DND-41 (cell line): ENCODE data around the gene TACO1.

Experiments used
- ATAC-seq: fragments of 200-7000 bp; cut with Tn5 transposase; 3 replicates; pipeline ENCODE4 v1.9.1; 2021; ENCODE audit warnings: low read depth; ENCODE audit not compliant: insufficient read depth
- DNase-seq: peaks from one replicate; pipeline ENCODE4 v3.0.0-alpha.2; 2020
- H2AFZ ChIP-seq: 2 replicates; pipeline ENCODE4 v1.6.0; 2012; ENCODE audit warnings: low read depth, low read length
- H3K27ac ChIP-seq: 2 replicates; pipeline ENCODE4 v1.5.1; 2012; ENCODE audit warnings: low read length, inconsistent platforms
- H3K27me3 ChIP-seq: fragments of 200-600 bp; sonication (generic); 2 replicates; pipeline ENCODE4 v1.6.0; 2012; ENCODE audit warnings: low read length, mild to moderate bottlenecking, inconsistent platforms; ENCODE audit not compliant: insufficient read depth, poor library complexity
- H3K36me3 ChIP-seq: 2 replicates; pipeline ENCODE4 v1.5.1; 2012; ENCODE audit warnings: low read length, inconsistent platforms; ENCODE audit not compliant: insufficient read depth
- H3K4me1 ChIP-seq: 2 replicates; pipeline ENCODE4 v1.5.1; 2012; ENCODE audit warnings: mild to moderate bottlenecking, low read length; ENCODE audit not compliant: insufficient read depth
- H3K4me2 ChIP-seq: 2 replicates; pipeline ENCODE4 v1.6.0; 2012; ENCODE audit warnings: mild to moderate bottlenecking, moderate library complexity, low read length, inconsistent platforms; ENCODE audit not compliant: insufficient read depth
- H3K4me3 ChIP-seq, 2 experiments: fragments of 200-600 bp in 1 of 2; shearing (Covaris generic) in 1 of 2; 2 replicates each; pipeline ENCODE4 v1.5.1; 2012 to 2016; ENCODE audit warnings: inconsistent platforms in 2 of 2, low read length in 2 of 2, mild to moderate bottlenecking in 2 of 2, low read depth in 1 of 2, moderate library complexity in 1 of 2
- H3K79me2 ChIP-seq: 2 replicates; pipeline ENCODE4 v1.6.0; 2012; ENCODE audit warnings: low read length, inconsistent platforms; ENCODE audit not compliant: insufficient read depth
- H3K9ac ChIP-seq: 2 replicates; pipeline ENCODE4 v1.6.0; 2012; ENCODE audit warnings: low read depth, mild to moderate bottlenecking, inconsistent platforms, low read length, moderate library complexity
- H3K9me3 ChIP-seq: 2 replicates; pipeline ENCODE4 v1.5.1; 2012; ENCODE audit warnings: low read length, moderate library complexity, mild to moderate bottlenecking, inconsistent platforms; ENCODE audit not compliant: insufficient read depth, severe bottlenecking
- H4K20me1 ChIP-seq: 2 replicates; pipeline ENCODE4 v1.6.0; 2012; ENCODE audit warnings: low read length; ENCODE audit not compliant: insufficient read depth
- EZH2 ChIP-seq: IDR thresholded peaks from 3 replicates; pipeline ENCODE4 v1.6.1; 2012; ENCODE audit warnings: borderline replicate concordance, low read depth, mild to moderate bottlenecking, moderate library complexity, low read length, inconsistent platforms; ENCODE audit not compliant: severe bottlenecking
- TF ChIP-seq, protein P1 (sequence below): IDR thresholded peaks from 2 replicates; pipeline ENCODE4 v1.5.1; 2012; ENCODE audit warnings: borderline replicate concordance, low read length, moderate library complexity, mild to moderate bottlenecking; ENCODE audit not compliant: poor library complexity, severe bottlenecking; ENCODE audit errors: extremely low read depth

The TACO1 gene

DNA sequence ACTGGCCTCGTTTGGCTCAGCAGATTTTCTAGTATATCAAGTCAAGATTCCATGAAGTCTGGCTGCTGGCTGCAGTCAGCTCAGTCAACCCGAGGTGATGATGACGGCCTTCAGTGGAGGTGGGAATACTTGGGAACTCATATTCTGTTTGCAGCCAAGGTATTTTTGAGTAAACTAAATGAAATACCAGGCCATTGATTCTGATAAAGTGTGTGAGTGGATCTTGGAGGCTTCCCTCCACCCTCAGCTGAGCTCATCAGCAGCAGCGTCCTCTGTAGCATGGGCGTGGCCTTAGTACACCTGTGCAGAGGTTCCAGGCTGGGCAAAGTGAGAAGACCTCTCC is 22.0 kb upstream of the TACO1 start:
- Histone ChIP-seq H3K27ac (no peak overlapping the region), H3K9me3 (no peaks in the 10 kb centered on the region), H3K4me2 (no peak overlapping the region), H3K4me3 (no peak overlapping the region), H3K9ac (no peak overlapping the region), H3K79me2 (peaks cover 66% of the 10 kb centered on the region), H3K4me1 (peaks cover 3% of the 10 kb centered on the region; the same call in 1 of the 2 replicates), H4K20me1 (peaks cover 57% of the 10 kb centered on the region), H2AFZ (no peak overlapping the region), H3K36me3 (peaks cover 64% of the 10 kb centered on the region), H3K27me3 (no peaks in the 10 kb centered on the region)
- DNase-seq (no peak), ATAC-seq (no peak)
- TF ChIP-seq EZH2: no peak
- TF ChIP-seq, protein P1, sequence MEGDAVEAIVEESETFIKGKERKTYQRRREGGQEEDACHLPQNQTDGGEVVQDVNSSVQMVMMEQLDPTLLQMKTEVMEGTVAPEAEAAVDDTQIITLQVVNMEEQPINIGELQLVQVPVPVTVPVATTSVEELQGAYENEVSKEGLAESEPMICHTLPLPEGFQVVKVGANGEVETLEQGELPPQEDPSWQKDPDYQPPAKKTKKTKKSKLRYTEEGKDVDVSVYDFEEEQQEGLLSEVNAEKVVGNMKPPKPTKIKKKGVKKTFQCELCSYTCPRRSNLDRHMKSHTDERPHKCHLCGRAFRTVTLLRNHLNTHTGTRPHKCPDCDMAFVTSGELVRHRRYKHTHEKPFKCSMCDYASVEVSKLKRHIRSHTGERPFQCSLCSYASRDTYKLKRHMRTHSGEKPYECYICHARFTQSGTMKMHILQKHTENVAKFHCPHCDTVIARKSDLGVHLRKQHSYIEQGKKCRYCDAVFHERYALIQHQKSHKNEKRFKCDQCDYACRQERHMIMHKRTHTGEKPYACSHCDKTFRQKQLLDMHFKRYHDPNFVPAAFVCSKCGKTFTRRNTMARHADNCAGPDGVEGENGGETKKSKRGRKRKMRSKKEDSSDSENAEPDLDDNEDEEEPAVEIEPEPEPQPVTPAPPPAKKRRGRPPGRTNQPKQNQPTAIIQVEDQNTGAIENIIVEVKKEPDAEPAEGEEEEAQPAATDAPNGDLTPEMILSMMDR: no peak

DNA sequence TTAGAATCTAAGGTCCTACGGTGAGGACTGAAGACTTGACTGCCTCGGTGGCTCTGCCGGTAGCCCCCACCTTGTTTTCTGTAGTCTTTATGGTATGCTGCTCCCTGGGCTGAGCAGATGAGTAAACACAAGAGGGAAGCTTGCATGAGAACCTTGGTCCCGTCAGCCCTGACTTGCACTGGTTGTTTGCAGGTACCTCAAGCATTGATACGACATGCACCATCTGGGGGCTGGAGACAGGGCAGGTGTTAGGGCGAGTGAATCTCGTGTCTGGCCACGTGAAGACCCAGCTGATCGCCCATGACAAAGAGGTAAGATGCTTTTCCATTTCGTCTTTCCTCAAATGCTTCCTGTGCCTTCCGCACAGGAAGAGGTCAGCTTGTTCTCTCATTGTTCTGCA is 21.1 kb upstream of the TACO1 start:
- Histone ChIP-seq H4K20me1 (peaks cover 51% of the 10 kb centered on the region), H3K79me2 (peaks cover 57% of the 10 kb centered on the region), H3K36me3 (peaks cover 68% of the 10 kb centered on the region), H3K9me3 (no peaks in the 10 kb centered on the region), H3K4me3 (no peak overlapping the region), H3K9ac (no peak overlapping the region), H3K4me1 (peaks cover 3% of the 10 kb centered on the region; the same call in 1 of the 2 replicates), H3K27me3 (no peaks in the 10 kb centered on the region), H3K4me2 (no peak overlapping the region), H2AFZ (no peak overlapping the region), H3K27ac (no peak overlapping the region)
- DNase-seq (no peak), ATAC-seq (no peak)
- TF ChIP-seq, protein P1: no peak
- no peak for TF ChIP-seq EZH2

DNA sequence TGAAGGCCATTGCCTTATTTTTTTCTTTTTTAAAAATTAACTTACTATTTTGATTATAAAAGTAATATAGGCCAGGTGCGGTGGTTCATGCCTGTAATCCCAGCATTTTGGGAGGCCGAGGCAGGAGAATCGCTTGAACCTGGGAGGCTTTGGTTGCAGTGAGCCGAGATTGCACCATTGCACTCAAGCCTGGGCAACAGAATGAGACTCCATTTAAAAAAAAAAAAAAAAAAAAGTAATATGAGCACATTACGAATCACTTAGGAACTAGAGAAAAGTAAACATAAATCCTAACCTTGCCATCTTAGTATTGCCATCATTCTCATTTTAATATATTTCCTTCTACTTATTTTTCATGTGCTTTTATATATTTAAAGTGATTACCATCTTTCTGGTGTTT is 12.9 kb upstream of the TACO1 start:
- Histone ChIP-seq H4K20me1 (peaks cover 7% of the 10 kb centered on the region; the same call in 1 of the 2 replicates), H2AFZ (no peak overlapping the region), H3K27me3 (no peaks in the 10 kb centered on the region), H3K9ac (no peak overlapping the region), H3K4me1 (peaks cover 7% of the 10 kb centered on the region), H3K4me2 (no peak overlapping the region), H3K36me3 (peaks cover 84% of the 10 kb centered on the region), H3K4me3 (no peak overlapping the region), H3K9me3 (no peaks in the 10 kb centered on the region), H3K79me2 (no peaks in the 10 kb centered on the region), H3K27ac (no peak overlapping the region)
- DNase-seq: no peak
- ATAC-seq: no peak
- TF ChIP-seq EZH2: no peak
- TF ChIP-seq, protein P1: no peak

DNA sequence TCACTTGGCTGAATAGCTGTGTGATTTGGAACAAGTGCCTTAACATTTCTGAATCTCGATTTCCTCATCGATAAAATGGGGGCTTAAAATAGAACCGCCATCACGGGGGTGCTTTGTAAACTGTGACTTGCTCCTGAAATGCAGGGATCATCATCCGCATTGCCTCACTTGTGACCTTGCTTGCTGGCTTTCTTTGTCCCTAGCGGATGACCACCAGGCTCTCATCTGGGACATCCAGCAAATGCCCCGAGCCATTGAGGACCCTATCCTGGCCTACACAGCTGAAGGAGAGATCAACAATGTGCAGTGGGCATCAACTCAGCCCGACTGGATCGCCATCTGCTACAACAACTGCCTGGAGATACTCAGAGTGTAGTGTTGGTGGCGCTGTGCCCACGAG is 11.9 kb upstream of the TACO1 start:
- TF ChIP-seq EZH2: no peak
- TF ChIP-seq, protein P1: peak; percentile 13
- Histone ChIP-seq H3K4me3 (no peak overlapping the region), H3K9me3 (no peaks in the 10 kb centered on the region), H3K4me1 (peaks cover 4% of the 10 kb centered on the region; the same call in 1 of the 2 replicates), H2AFZ (no peak overlapping the region), H4K20me1 (no peaks in the 10 kb centered on the region), H3K4me2 (no peak overlapping the region), H3K27ac (no peak overlapping the region), H3K27me3 (no peaks in the 10 kb centered on the region), H3K9ac (no peak overlapping the region), H3K36me3 (peaks cover 84% of the 10 kb centered on the region), H3K79me2 (no peaks in the 10 kb centered on the region)
- no peak for DNase-seq
- ATAC-seq: no peak
